Measurements from ENCODE around the gene OSTC.
"Not testable (repeated sequence)": the region's sequence is repeated elsewhere in the genome, so short reads cannot be mapped to it uniquely, and the experiment has no call there.

The OSTC gene

GRCh38 chr4:108693211-108693610, 42.8 kb downstream of the OSTC start:
- H3K27ac Mint-ChIP-seq: no peak overlapping the region
- no peaks in the 10 kb centered on the region for H3K9me3 Mint-ChIP-seq (ENCODE audit: low read depth)
- no peak overlapping the region for H3K4me3 Mint-ChIP-seq
- no peaks in the 10 kb centered on the region for H3K36me3 Mint-ChIP-seq
- no peaks in the 10 kb centered on the region for H3K4me1 Mint-ChIP-seq (ENCODE audit: low read depth)
- H3K27me3 Mint-ChIP-seq: no peaks in the 10 kb centered on the region

DNA sequence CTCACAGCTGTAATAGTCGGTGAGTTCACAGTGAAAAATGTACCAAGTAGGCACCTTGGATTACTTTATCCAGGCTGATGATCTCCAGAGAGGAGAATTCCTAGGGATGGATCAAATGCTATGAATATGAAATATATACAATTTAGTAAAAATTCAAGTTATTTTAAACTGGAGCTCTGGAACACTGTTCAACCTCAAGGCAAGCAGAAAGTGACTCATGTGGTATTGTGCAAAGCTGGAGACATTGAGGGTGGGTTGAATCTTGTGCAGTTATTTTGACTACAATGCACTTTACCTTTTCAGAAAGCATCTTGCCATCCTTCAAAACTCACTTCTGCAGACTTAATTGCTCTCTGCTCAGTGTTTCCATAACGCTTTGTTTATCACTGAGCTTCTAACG, 43.4 kb downstream of the OSTC start:
- Mint-ChIP-seq H3K4me3 (no peak overlapping the region), H3K27ac (no peak overlapping the region), H3K27me3 (no peaks in the 10 kb centered on the region), H3K36me3 (no peaks in the 10 kb centered on the region), H3K4me1 (ENCODE audit: low read depth) (no peaks in the 10 kb centered on the region), H3K9me3 (ENCODE audit: low read depth) (no peaks in the 10 kb centered on the region)

DNA sequence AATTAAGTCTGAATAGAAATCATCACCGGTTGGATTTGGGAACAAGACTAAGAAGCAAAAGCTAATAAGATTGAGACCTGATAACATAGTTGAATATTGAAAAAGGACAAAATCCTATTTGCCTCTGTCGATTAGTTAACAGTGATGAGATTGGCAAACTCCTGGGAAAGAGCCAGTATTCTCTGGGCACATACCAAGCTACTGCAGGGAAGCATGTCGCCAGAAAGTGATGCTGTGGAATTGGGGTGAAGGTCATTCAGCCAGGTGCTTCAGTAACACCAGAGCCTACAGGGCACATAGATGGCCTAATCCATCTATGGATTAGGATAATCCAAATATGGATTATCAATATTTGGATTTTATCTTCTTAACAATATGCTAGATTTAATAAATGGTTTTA, 44.0 kb downstream of the OSTC start:
- H3K27me3 Mint-ChIP-seq: no peaks in the 10 kb centered on the region
- no peak overlapping the region for H3K27ac Mint-ChIP-seq
- H3K4me1 Mint-ChIP-seq (ENCODE audit: low read depth): no peaks in the 10 kb centered on the region
- H3K36me3 Mint-ChIP-seq: no peaks in the 10 kb centered on the region
- H3K4me3 Mint-ChIP-seq: no peak overlapping the region
- no peaks in the 10 kb centered on the region for H3K9me3 Mint-ChIP-seq (ENCODE audit: low read depth)

DNA sequence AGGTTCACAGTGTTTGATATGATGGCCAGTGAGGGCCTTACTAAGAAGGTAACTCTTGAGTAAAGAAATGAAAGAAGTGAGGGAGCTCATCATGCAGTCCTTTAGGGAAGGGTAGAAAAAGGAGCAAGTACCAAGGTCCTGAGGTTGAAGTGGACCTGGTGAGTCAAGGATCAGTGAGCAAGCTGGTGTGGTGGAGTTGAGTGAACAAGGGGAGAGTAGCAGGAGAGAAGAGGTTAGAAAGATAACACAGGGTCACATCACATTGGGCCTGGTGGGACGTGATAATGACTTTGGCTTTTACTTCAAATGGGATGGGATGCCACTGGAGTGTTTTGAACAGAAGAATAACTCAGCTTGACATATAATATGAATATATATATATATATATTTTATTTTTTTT, 44.7 kb downstream of the OSTC start:
- H3K36me3 Mint-ChIP-seq: no peaks in the 10 kb centered on the region
- no peak overlapping the region for H3K4me3 Mint-ChIP-seq
- H3K9me3 Mint-ChIP-seq (ENCODE audit: low read depth): no peaks in the 10 kb centered on the region
- H3K27me3 Mint-ChIP-seq: no peaks in the 10 kb centered on the region
- peaks cover under 1% of the 10 kb centered on the region for H3K4me1 Mint-ChIP-seq (ENCODE audit: low read depth)
- no peak overlapping the region for H3K27ac Mint-ChIP-seq

GRCh38 chr4:108696160-108696559, 45.8 kb downstream of the OSTC start:
- H3K27me3 Mint-ChIP-seq: no peaks in the 10 kb centered on the region
- H3K9me3 Mint-ChIP-seq (ENCODE audit: low read depth): no peaks in the 10 kb centered on the region
- H3K27ac Mint-ChIP-seq: no peak overlapping the region
- no peak overlapping the region for H3K4me3 Mint-ChIP-seq
- peaks cover 11% of the 10 kb centered on the region for H3K4me1 Mint-ChIP-seq (ENCODE audit: low read depth)
- no peaks in the 10 kb centered on the region for H3K36me3 Mint-ChIP-seq

DNA sequence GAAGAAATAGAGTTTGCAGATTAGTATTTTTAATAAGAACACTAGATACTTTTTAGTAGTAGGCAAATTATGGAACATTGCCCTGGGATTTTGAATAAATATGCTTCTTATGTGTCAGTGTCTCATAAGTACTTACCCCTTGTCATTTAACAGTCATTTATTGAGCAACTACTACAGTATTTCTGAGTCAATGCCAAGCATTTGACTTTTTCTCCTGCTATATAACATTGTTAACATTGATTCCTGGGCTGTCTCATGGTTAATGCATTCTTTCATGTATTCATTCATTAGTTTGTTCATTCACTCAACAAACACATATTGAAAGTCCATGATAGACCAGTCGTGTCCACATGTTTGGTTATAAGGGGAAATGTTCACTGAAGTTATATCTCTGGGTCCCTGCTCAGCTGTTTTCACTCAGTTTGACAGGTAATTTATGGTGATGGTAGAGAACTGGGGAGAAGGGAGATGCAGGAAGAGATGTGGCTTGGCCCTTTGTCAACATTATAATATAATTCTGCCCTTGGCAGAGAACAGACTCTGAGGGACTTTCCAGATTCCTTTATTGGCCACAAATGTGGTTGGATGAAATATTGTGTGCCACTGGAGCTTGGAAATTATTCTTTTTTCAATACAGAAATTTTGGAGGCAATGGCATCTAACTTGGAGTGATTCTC, 49.8 kb downstream of the OSTC start:
- Mint-ChIP-seq H3K4me1 (ENCODE audit: low read depth) (peaks cover 32% of the 10 kb centered on the region), H3K27ac (no peak overlapping the region), H3K4me3 (no peak overlapping the region), H3K36me3 (peaks cover 4% of the 10 kb centered on the region), H3K27me3 (peaks cover 1% of the 10 kb centered on the region), H3K9me3 (ENCODE audit: low read depth) (no peaks in the 10 kb centered on the region)

GRCh38 chr4:108702960-108703359, 52.6 kb downstream of the OSTC start:
- Mint-ChIP-seq H3K27me3 (peaks cover 1% of the 10 kb centered on the region), H3K27ac (peak overlapping the region; percentile 70), H3K9me3 (ENCODE audit: low read depth) (no peaks in the 10 kb centered on the region), H3K36me3 (peaks cover 4% of the 10 kb centered on the region), H3K4me1 (ENCODE audit: low read depth) (peaks cover 32% of the 10 kb centered on the region), H3K4me3 (peak overlapping the region; percentile 48)

DNA sequence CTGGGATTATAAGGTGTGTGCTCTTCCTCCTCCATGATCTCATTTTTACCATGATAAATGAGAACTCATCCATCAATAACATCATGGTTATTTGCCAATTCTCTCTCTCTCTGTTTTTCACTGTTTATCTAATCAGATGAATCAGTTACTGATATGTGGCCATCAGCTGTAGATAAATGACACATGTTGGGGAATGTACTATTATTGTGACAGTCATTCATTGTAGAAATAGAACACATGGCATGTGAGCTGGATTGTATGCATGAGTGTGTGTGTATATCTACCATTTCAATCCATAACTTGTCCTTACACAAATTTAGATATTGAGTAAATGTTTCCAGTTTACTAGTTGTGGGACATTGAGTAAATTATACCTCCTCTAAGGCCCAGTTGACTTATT, 53.0 kb downstream of the OSTC start:
- no peaks in the 10 kb centered on the region for H3K9me3 Mint-ChIP-seq (ENCODE audit: low read depth)
- H3K4me3 Mint-ChIP-seq: peak overlapping the region; percentile 48

GRCh38 chr4:108703966-108704365, 53.6 kb downstream of the OSTC start:
- H3K27me3 Mint-ChIP-seq: peaks cover 1% of the 10 kb centered on the region
- H3K4me3 Mint-ChIP-seq: no peak overlapping the region
- H3K4me1 Mint-ChIP-seq (ENCODE audit: low read depth): peaks cover 32% of the 10 kb centered on the region
- H3K27ac Mint-ChIP-seq: no peak overlapping the region
- H3K36me3 Mint-ChIP-seq: peaks cover 4% of the 10 kb centered on the region
- H3K9me3 Mint-ChIP-seq (ENCODE audit: low read depth): no peaks in the 10 kb centered on the region

More for the DNA sequence above, 53.0 kb downstream of the OSTC start:
- Mint-ChIP-seq H3K27ac (peak overlapping the region; percentile 70), H3K4me1 (ENCODE audit: low read depth) (peaks cover 32% of the 10 kb centered on the region), H3K36me3 (peaks cover 4% of the 10 kb centered on the region), H3K27me3 (peaks cover 1% of the 10 kb centered on the region)

GRCh38 chr4:108706289-108706688, 55.9 kb downstream of the OSTC start:
- Mint-ChIP-seq H3K27ac (no peak overlapping the region), H3K9me3 (ENCODE audit: low read depth) (no peaks in the 10 kb centered on the region), H3K27me3 (peaks cover 1% of the 10 kb centered on the region), H3K4me3 (no peak overlapping the region), H3K4me1 (ENCODE audit: low read depth) (peaks cover 21% of the 10 kb centered on the region), H3K36me3 (peaks cover 4% of the 10 kb centered on the region)

GRCh38 chr4:108709234-108709633, 58.8 kb downstream of the OSTC start:
- H3K36me3 Mint-ChIP-seq: no peaks in the 10 kb centered on the region
- H3K4me1 Mint-ChIP-seq (ENCODE audit: low read depth): no peaks in the 10 kb centered on the region
- H3K27ac Mint-ChIP-seq: no peak overlapping the region
- no peaks in the 10 kb centered on the region for H3K9me3 Mint-ChIP-seq (ENCODE audit: low read depth)
- no peak overlapping the region for H3K4me3 Mint-ChIP-seq
- H3K27me3 Mint-ChIP-seq: no peaks in the 10 kb centered on the region

GRCh38 chr4:108709722-108710121, 59.3 kb downstream of the OSTC start:
- no peaks in the 10 kb centered on the region for H3K9me3 Mint-ChIP-seq (ENCODE audit: low read depth)
- H3K27ac Mint-ChIP-seq: no peak overlapping the region
- H3K4me3 Mint-ChIP-seq: no peak overlapping the region
- H3K36me3 Mint-ChIP-seq: no peaks in the 10 kb centered on the region
- H3K4me1 Mint-ChIP-seq (ENCODE audit: low read depth): no peaks in the 10 kb centered on the region
- H3K27me3 Mint-ChIP-seq: no peaks in the 10 kb centered on the region

DNA sequence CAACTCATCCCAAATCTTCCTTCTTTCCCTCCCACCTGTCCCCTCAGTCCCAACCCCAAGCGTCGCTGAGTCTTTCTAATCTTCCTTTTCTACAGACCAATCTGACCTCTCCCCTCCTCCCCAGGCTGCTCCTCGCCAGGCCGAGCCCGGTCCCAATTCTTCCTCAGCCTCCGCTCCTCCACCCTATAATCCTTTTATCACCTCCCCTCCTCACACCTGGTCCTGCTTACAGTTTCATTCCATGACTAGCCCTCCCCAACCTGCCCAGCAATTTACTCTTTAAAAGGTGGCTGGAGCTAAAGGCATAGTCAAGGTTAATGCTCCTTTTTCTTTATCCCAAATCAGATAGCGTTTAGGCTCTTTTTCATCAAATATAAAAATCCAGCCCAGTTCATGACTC, 60.2 kb downstream of the OSTC start:
- H3K27ac Mint-ChIP-seq; H3K4me1 Mint-ChIP-seq (ENCODE audit: low read depth); H3K36me3 Mint-ChIP-seq; H3K9me3 Mint-ChIP-seq (ENCODE audit: low read depth); H3K27me3 Mint-ChIP-seq; H3K4me3 Mint-ChIP-seq: not testable (repeated sequence)

GRCh38 chr4:108714880-108715279, 64.5 kb downstream of the OSTC start:
- no peaks in the 10 kb centered on the region for H3K36me3 Mint-ChIP-seq
- no peaks in the 10 kb centered on the region for H3K27me3 Mint-ChIP-seq
- H3K9me3 Mint-ChIP-seq (ENCODE audit: low read depth): no peaks in the 10 kb centered on the region
- H3K4me3 Mint-ChIP-seq: no peak overlapping the region
- H3K4me1 Mint-ChIP-seq (ENCODE audit: low read depth): no peaks in the 10 kb centered on the region
- no peak overlapping the region for H3K27ac Mint-ChIP-seq

DNA sequence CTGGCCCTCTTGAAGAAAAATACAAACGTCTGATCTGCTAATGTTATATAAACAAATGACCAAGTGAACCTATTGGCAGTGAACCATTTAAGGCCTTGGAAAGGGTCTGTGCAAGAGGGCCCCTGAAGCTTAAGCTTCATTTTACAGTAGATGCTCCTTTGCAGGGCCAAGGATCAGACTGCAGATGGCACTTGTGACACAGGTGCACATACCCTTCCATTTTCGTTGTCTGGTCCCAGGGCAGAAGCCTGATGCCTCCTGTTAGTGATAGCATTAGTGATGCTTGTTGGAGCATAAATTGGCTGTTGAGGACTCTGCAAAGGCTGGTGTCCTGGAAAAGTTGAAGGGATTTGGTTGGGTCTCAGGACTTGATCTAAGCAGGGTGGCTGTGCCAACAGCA, 65.9 kb downstream of the OSTC start:
- Mint-ChIP-seq H3K27me3 (no peaks in the 10 kb centered on the region), H3K4me3 (no peak overlapping the region), H3K9me3 (ENCODE audit: low read depth) (no peaks in the 10 kb centered on the region), H3K4me1 (ENCODE audit: low read depth) (no peaks in the 10 kb centered on the region), H3K36me3 (no peaks in the 10 kb centered on the region), H3K27ac (no peak overlapping the region)

- Mint-ChIP-seq H3K9me3 (ENCODE audit: low read depth) (no peaks in the 10 kb centered on the region), H3K27me3 (no peaks in the 10 kb centered on the region), H3K4me3 (no peak overlapping the region), H3K4me1 (ENCODE audit: low read depth) (no peaks in the 10 kb centered on the region), H3K36me3 (no peaks in the 10 kb centered on the region), H3K27ac (no peak overlapping the region)
These were observed 67.0 kb downstream of the OSTC start for GRCh38 chr4:108717386-108717785.
